Glutamatergic neuron (in vitro differentiated cells): ENCODE results near the gene VTI1A. TPM values are rescaled to one million over a fixed set of nuclear protein-coding genes. Genes with fewer than 3 reads are reported as not detected.

ENCODE experiments used
- DNase-seq: peaks from one replicate; pipeline ENCODE4 v3.0.0; 2022
- H3K27ac Mint-ChIP-seq: one replicate; pipeline ENCODE4 v1.8.0; 2020; ENCODE audit warnings: mild to moderate bottlenecking, mixed read lengths, inconsistent platforms; ENCODE audit not compliant: unreplicated experiment
- H3K27me3 Mint-ChIP-seq: one replicate; pipeline ENCODE4 v1.8.0; 2020; ENCODE audit warnings: mild to moderate bottlenecking, moderate library complexity, mixed read lengths, inconsistent platforms; ENCODE audit not compliant: unreplicated experiment
- H3K36me3 Mint-ChIP-seq: one replicate; pipeline ENCODE4 v1.8.0; 2020; ENCODE audit warnings: mild to moderate bottlenecking, mixed read lengths, inconsistent platforms; ENCODE audit not compliant: unreplicated experiment
- H3K4me1 Mint-ChIP-seq: one replicate; pipeline ENCODE4 v1.8.0; 2020; ENCODE audit warnings: mild to moderate bottlenecking, low read depth, mixed read lengths, inconsistent platforms; ENCODE audit not compliant: unreplicated experiment
- H3K4me3 Mint-ChIP-seq: one replicate; pipeline ENCODE4 v1.8.0; 2020; ENCODE audit warnings: mild to moderate bottlenecking, mixed read lengths, inconsistent platforms; ENCODE audit not compliant: unreplicated experiment
- H3K9me3 Mint-ChIP-seq: one replicate; pipeline ENCODE4 v1.8.0; 2020; ENCODE audit warnings: mild to moderate bottlenecking, moderate library complexity, mixed read lengths, inconsistent platforms; ENCODE audit not compliant: unreplicated experiment
- total RNA-seq: library from RNA; stranded (reverse); fragmentation: NEBNext Ultra II Directional; extraction: Animal tissue kit (Norgen Biotek cat#: 25700); gene quantifications from one replicate; pipeline ENCODE4 v1.2.1, GENCODE V29; 2021; ENCODE audit not compliant: unreplicated experiment
- TF ChIP-seq, protein P1 (sequence below): fragments of 200-600 bp; sonication (generic); IDR thresholded peaks from one replicate; pipeline ENCODE4 v1.5.0; 2021; ENCODE audit not compliant: partially characterized antibody, unreplicated experiment

Gene VTI1A
- total RNA-seq, 1 donor from 2014 or later, result 61.0 TPM

GRCh38 chr10:112580267-112580666 lies 133.3 kb downstream of the VTI1A start:
- Mint-ChIP-seq H3K4me1 (no peaks in the 10 kb centered on the region), H3K9me3 (no peaks in the 10 kb centered on the region), H3K4me3 (no peak overlapping the region), H3K27me3 (no peaks in the 10 kb centered on the region), H3K27ac (no peak overlapping the region), H3K36me3 (no peaks in the 10 kb centered on the region)
- no peak for DNase-seq
- TF ChIP-seq, protein P1, sequence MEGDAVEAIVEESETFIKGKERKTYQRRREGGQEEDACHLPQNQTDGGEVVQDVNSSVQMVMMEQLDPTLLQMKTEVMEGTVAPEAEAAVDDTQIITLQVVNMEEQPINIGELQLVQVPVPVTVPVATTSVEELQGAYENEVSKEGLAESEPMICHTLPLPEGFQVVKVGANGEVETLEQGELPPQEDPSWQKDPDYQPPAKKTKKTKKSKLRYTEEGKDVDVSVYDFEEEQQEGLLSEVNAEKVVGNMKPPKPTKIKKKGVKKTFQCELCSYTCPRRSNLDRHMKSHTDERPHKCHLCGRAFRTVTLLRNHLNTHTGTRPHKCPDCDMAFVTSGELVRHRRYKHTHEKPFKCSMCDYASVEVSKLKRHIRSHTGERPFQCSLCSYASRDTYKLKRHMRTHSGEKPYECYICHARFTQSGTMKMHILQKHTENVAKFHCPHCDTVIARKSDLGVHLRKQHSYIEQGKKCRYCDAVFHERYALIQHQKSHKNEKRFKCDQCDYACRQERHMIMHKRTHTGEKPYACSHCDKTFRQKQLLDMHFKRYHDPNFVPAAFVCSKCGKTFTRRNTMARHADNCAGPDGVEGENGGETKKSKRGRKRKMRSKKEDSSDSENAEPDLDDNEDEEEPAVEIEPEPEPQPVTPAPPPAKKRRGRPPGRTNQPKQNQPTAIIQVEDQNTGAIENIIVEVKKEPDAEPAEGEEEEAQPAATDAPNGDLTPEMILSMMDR, result no peak

GRCh38 chr10:112581921-112582320 lies 134.9 kb downstream of the VTI1A start:
- Mint-ChIP-seq H3K27ac (no peak overlapping the region), H3K4me1 (no peaks in the 10 kb centered on the region), H3K4me3 (no peak overlapping the region), H3K36me3 (no peaks in the 10 kb centered on the region), H3K9me3 (no peaks in the 10 kb centered on the region), H3K27me3 (no peaks in the 10 kb centered on the region)
- no peak for DNase-seq
- TF ChIP-seq, protein P1, result no peak

GRCh38 chr10:112583236-112583939 lies 136.4 kb downstream of the VTI1A start:
- TF ChIP-seq, protein P1, result no peak
- no peak overlapping the region for H3K4me3 Mint-ChIP-seq
- no peak for DNase-seq
- no peaks in the 10 kb centered on the region for H3K27me3 Mint-ChIP-seq
- no peaks in the 10 kb centered on the region for H3K4me1 Mint-ChIP-seq
- H3K36me3 Mint-ChIP-seq, result no peaks in the 10 kb centered on the region
- H3K9me3 Mint-ChIP-seq, result no peaks in the 10 kb centered on the region
- no peak overlapping the region for H3K27ac Mint-ChIP-seq

- Mint-ChIP-seq H3K4me1 (no peaks in the 10 kb centered on the region), H3K27me3 (no peaks in the 10 kb centered on the region), H3K4me3 (no peak overlapping the region), H3K9me3 (no peaks in the 10 kb centered on the region), H3K36me3 (no peaks in the 10 kb centered on the region), H3K27ac (no peak overlapping the region)
- TF ChIP-seq, protein P1, result no peak
- no peak for DNase-seq
These were observed 137.3 kb downstream of the VTI1A start for GRCh38 chr10:112584276-112584675.

DNA sequence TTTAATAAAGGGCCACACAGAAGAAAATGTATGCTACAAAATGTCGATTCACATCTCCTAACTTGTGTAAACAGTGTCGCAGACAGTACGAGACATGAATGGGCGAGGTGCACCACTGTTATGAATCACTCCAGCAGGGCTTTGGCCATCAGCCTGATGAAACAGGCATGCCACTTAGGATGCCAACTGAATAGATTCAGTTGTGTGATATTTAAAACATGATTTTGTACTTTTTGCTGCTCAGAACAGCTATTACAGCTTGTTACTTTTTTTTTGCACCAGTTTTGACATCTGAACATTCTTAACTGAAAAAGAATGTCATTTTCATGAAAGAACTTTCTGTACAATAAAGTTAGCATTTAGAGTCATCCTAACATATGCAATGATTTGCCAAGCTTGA lies 138.1 kb downstream of the VTI1A start:
- DNase-seq, result no peak
- TF ChIP-seq, protein P1, result no peak
- Mint-ChIP-seq H3K4me1 (no peaks in the 10 kb centered on the region), H3K27ac (no peak overlapping the region), H3K9me3 (no peaks in the 10 kb centered on the region), H3K4me3 (no peak overlapping the region), H3K36me3 (no peaks in the 10 kb centered on the region), H3K27me3 (no peaks in the 10 kb centered on the region)
